Activated effector memory CD4-positive, alpha-beta T cell treated with Interleukin-2 at 50 U/mL for 16 hours (primary cell): Measurements from ENCODE around the gene WHRN.

Experiments
- DNase-seq: peaks from one replicate; pipeline ENCODE4 v3.0.0-alpha.2; 2020

WHRN gene

DNA sequence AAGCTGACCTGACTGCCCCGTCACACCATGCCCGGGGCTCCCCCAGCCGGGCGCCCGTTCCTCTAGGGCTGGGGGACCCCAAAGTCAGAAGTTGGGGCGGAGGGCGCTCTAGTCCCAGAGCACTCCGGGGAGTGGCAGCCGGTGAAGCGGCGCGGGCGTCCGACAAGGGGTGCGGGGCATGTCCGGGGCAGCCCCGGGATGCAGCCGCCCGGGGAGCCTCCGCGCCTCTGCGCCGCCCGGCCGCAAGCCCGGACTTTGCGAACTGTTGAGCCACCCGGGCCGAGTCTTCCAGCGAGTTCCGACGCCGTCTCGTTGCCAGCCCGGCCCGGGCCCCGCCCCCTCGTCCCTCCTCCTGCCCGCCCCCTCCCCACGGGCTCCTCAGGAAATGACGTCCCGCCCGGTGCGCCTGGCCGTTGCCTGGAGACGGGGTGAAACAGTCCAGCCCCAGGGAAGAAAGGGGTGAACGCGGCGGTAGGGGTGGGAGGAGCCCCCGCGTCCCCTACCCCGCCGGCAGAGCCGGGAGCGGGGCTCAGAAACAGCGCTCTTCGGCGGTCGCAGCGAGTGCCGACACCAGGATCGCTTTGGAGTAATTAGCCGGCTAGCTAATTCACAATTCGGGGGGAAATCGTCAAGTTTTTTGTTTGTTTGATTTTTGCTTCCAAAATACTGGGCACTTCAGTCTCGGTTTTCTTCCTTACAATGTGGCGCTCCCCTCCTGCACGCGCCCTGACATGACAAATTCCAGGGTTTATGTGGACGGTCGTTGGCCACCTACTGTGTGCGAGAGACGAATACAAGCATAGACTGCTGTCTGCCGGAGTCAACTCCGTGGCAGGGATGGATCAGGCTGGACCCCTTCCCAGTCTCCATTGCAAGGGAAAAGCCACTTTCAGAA lies at the start of gene WHRN:
TSS of gene WHRN (minus strand) at position 287 of the 895 bp plus-strand sequence. CDS start 672 bp downstream, outside the sequence.
- peak; percentile 79 for DNase-seq

DNA sequence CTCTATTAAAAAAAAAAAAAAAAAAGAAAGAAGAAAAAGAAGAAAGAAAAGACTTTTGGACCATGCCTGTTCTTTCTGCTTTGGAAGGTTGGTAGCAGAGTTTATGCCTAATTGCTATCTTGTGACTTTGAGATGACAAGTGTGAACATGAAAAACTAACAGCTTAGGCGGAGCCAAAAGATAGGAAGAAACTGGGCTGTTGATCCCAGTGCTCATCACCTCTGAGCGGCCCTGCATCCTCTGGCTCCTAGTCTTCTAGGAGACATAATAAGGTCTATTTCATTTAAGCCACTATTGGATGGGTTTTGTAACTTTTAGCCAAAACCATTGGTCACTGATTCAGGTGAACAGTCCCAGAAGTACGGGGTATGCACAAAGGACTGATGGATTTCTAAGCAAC lies 47.9 kb upstream of the WHRN start:
- no peak for DNase-seq

DNA sequence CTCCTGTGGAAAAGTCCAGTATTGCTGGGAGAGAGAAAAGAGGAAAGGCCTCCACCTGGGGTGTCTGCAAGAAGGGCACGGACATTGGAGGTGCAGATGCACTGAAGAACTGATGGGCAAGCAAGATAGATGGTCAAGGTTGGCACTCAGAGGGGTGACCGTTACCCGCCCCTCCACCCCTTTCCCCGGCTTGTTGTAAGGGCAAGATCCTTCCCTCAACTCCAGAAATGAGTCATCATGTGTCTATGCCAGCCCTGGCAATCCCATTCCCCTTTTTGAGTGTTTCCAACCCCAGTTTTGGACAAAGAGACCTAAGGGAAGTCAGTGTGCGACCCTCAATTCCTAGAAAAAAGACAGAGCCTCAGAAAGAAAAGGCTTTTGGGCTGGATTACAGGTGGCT lies 47.4 kb upstream of the WHRN start:
- DNase-seq = no peak

DNA sequence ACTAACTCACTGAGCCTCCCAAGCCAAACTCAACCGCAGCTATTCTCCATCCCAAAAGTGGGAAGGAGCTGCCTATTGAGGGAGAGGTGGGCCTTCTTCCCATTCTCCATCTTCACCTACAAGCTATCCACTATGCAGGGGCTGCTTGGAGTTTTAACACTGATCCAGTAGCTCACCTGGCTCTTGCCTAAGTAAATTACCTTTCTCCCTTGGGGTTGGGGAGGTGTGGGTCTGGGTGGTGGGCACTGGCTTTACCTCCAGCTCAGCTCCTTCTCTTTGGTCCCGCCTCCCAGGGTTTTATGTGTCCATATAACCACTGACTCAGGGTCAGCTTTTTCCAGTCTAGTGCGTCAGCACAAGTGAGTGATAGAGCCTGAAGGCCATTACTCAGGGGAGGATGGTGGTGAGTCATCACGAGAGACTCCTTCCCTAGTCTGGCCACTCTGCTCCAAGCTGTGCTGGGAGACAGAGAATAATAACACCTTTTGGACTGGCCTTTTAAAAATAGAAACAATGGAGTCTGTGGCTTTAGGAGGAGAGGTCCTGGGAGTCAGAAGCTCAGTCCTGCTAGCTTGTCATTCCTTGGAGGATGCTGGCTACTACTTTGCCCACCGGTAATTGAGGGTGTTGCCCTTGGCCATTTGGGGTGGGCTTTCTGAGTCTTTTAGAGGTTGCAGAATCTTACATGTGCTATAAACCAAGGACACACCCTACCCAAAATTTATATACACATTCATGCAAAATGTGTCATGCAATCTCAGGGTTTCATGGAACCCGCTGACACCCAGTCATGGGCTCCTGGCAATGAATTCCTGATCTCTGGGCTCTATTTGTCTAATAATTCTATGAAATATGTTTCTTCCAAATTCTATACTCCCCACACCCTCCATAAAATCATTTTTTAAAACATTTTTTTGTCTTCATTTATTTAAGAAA lies 46.7 kb upstream of the WHRN start:
- DNase-seq = no peak

DNA sequence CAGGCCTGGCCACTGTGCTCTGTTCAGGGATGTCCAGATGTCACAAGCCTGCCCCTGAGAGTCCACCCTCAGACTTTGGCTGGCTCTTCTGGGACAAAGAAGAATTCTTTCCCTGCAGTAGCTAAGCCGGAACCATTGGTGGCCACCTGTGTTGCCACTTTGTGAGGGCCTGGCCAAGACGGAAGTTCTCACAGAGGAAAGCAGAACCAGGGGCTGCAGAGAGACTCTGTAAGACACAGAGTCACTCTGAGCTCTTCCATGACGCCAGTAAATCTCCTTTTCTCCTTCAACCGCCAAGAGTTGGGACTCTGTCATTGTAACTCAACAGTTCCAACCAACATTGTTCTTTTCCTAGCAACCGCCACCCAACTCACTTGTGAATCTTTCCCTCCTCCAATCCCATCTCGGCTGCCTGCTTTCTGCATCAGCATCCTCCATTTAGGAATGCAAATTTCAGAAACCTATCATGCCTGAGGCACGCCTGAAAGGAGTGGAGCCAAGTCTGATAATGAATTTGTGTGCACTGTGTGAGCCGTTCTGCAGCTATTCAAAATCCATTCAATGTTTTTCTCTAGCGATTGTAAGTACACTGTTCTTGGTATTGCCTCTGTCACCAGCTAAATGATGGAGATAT lies 44.5 kb upstream of the WHRN start:
- DNase-seq = no peak

DNA sequence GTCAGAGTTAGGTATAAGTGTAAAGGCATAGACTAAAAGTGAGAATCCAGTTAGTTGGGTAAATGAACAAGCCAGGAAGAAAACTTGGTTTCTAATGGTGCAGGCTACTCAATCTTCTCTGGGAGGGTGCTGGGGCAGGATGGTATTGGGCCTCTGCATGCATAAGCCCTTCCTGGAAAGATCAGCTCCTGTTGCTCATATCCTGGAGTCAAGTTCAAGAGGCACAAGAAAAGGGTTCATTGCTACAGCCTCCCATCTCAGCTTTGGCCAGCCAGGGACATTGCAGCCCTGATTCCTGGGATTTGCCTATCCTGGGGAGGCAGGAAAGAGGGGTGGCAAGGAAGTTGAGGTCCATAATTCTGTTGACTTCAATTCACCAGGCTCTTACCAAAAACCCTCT lies 41.6 kb upstream of the WHRN start:
- no peak for DNase-seq

DNA sequence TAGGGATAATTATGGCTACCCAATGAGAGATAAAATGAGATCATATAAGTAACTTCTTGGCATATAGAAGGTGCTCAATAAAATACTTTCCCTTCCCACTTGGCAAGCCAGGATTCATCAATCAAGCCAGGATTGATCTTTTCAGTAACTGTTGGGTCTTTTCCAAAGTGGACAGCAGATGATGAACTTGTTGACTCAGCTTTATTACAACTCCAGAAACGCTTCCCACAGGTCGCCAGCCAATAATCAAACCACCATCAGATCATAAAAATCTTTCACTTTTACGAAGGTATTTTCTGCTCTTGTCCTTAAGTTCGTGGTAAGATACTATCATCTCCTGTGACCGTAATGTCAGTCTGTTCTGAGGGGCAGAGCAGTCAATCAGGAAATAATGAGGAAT lies 39.8 kb upstream of the WHRN start:
- DNase-seq = no peak

DNA sequence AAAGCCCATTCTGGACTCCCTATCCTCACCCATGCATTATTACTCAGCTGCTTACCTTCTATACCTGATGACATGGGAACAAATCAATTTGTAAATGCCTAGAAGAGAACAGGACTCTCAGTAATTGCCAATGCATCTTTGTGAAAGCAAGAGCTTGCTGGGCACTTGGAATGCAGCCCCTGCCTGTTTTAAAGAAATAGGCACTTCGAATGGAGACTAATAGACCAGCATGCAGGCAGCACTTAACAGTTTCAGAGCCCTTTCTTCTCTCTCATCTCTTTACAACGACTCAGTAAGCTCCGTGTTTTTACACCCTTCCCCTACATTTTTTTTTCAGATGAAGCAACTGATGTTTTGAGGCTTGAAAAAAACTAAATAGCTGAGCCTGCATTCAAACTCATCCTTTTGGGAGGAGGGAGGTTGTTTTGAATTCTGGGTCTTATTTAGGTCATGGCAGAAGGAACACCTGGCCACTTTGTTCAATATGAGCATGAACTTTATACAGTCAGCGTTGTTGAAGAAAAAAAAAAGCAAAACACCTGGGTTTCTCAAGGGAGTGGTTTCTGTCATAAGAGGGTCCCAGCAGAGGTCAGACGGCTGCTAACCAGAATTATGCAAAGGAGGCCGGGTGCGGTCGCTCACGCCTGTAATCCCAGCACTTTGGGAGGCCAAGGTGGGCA lies 34.6 kb upstream of the WHRN start:
- no peak for DNase-seq

DNA sequence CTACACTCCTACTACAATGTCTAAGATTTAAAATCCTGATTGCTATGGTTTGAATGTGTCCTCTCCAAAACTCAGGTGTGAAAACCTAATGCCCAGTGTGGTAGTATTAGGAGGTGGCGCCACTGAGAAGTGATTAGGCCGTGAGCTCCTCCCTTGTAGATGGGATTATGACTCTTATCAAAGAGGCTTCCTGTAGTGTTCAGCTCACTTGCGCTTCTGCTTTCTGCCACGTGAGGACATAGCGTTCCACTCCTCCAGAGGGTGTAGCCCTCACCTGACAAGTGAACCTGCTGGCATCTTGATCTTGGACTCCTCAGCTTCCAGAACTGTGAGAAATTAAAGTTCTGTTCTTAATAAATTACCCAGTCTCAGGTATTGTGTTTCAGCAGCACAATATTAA lies 33.0 kb upstream of the WHRN start:
- peak; percentile 8 for DNase-seq

DNA sequence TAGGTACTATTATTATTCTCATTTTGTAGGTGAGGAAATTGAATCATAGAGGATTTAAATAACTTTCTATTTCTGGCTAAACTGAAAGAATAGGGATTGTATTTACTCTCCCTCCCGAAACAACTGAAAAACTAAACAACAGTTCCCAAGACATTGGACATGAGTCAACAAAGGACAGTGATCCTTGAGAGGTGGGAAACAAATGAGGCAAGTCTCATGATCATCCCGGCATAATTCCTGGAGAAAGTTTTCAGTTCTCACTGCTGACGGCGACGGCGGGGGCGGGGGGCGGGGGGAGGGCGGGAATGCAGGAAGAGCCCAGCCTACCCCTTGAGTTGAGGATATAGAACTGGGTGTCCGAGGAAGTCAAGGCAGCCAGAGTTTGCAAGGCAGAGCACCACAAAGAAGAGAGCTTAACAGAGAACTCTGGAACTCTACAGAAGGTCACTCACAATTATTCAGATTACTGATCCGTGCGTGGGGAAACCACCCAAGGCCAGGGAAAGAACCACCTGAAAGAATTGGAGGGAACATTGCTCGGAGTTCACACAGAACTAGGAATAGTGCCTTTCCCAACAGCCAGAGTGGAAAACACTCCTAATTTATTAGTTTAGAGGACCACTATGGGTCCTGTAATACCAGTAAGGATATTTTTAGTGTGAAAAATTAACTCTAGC lies 27.4 kb upstream of the WHRN start:
- no peak for DNase-seq

DNA sequence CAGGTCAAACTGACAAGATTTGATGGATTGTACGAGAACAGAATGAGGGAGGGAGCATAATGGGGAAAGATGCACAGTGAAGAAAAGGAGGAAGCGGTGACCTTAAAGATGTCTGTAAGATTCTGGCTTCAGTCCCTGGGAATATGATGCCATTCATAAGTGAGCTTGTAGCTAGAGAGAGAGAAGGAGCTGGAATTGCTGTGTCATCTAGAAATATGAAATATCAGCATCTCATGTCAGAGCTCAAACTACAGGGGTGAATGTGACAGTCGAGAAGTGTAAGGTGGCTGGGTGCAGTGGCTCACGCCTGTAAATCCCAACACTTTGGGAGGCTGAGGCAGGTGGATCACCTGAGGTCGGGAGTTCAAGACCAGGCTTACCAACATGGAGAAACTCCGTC lies 24.0 kb upstream of the WHRN start:
- no peak for DNase-seq

DNA sequence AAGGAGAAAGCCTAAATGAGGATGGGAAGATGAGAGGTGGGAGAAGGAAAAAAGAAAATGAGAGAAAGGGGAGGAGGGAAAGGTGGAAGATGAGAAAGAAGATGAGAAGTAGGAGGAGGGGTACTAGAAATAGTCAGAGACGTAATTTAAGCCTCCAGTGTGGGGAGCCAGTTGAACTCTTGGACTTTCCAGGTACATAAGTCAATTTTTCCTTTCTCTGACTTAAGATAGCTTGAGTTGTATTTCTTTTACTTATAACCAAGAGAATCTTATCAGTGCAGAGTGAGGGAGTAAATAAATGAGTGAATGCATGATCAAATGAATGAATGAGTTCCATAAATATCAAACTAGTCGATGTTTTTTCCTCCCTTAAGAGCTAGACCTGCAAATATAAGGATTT lies 21.5 kb upstream of the WHRN start:
- DNase-seq = no peak

DNA sequence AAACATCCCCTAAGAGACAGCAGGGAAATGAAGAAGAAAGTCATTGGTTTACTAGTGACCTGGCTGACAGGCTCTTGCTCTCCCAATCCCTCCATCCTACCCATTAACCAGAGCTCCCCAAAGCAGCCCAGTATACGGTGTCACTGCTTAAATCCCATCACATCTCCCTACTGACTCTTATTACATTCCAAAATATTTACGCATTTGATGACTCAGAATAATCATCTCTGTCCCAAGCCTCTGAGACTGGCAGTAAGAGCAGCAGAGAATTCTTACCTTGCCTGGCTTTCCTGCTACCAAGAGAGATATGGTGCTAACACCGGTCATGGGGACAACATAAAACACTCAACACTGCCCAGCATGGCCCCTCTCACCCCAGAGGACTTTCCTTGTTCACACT lies 20.2 kb upstream of the WHRN start:
- no peak for DNase-seq

DNA sequence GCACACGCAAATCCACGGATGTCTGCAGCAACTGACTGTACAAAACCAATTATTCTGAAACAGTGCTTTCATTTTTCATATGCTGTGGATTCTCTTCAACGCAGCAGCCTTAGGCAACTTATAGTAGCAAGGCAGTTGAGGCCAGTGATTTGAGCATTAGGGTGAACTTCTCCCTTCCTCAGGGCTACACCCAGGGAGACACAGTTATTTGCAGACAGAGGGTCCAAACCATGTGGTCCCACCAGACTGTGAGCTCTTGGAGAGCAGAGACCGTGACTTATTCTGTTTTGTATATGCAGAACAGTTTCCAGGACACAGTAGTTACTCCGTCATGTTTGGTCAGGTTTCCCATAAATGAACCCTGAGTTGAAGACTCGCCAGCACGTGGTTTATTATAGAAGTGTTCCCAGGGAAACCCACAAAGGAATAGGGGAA lies 19.0 kb upstream of the WHRN start:
- no peak for DNase-seq

DNA sequence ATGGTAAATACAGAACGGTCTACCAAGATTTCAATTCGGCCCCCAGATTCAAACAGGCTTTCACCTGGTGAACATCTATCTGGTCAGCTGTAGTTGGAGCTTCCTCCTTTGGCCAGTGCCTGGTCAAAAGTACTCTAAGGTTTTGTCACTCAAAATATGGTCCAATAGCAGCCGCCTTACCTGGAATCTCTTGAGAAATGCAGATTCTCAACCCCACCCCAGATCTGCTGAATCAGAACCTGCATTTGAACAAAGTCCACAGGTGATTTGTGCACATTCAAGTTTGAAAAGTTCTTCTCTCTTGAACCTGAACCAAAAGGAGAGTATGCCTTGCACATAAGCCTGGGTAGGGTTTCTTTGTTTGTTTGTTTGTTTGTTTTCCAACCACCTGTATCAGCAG lies 17.6 kb upstream of the WHRN start:
- no peak for DNase-seq

DNA sequence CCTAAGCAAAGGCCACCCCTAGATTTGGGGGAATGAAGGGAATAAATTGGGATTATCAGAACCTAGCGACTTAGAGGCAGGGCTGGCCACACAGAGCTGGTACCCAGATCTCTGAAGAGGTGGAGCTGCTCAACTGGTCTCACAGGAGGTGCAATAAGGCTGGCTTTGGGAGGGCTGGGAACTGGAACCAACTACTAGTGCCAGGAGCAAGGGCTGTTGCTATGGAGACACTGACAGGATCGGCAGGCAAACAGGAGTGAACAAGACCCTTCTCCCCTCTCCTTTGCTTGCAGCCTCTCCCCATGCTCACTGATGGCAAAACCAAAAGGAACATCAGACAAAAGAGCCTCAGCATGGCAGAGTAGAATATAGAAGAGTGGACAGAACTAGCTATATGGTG lies 17.0 kb upstream of the WHRN start:
- no peak for DNase-seq

DNA sequence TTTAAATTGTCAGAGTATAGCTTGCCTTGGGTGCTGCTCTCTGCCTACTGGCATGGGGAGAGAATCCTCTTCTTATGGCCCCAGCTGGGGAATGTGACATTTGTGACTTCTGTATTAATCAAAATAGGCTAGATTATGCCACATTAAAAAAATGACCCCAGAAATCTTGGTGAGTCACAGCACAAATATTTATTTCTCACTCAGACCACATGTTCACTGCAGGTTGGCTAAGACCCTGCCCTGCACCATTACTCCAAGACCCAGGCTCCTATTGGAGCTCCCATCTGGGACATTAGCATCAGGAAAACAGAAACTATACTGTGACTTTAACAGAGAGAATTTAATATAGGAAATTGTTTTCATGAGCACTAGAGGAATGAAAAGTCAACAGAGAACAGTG lies 16.6 kb upstream of the WHRN start:
- no peak for DNase-seq

DNA sequence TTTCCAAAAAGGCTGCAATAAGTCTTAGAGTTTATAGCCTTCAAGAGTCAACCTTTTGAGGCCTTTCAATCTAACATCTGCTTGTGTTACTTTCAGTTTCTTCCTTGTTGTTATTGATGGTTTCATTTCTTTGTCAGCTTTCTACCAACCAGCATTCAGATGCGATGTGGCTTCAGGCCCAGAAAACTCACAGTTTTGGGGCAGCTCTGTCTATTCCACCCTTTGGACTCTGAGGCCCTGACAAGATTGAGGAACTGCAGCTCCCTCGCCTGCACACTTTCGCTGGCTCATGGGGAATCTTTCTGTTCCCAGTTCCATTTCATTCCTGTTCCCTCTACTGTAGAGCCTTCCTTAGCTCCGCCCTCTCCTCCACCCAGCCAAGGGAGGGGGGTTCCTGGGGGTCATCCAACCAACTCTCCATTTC lies 13.3 kb upstream of the WHRN start:
- DNase-seq = no peak

DNA sequence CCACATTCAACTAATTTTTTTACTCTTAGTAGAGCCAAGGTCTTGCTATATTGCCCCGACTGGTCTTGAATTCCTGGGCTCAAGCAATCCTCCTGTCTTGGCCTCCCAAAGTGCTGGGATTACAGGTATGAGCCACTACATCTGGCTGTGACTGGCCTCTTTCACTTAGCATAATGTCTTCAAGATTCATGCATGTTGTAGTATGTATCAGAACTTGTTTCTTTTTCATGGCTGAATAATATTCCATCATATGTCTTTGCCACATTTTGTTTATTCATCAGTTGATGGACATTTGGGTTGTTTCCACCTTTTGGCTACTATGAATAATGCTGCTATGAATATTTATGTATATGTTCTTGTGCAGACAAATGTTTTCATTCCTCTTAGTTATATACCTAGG lies 12.8 kb upstream of the WHRN start:
- no peak for DNase-seq

DNA sequence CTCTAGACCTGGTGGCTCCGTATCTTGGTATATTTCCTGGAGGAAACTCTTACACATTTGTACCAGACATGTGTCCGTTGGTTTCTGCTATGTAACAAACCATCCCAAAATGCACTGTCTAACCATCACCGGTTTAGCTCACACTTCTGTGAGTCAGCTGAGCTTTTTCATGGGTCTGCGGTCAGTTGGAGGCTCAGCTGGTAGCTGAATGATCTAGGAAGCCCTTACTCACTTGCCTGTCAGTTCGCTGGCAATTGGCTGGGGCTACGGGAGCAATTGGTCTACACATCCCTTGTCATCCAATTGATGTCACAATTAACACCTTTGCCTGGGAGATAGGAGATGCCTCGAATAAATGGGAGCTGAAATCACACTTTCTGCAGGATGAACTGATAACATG lies 11.6 kb upstream of the WHRN start:
- no peak for DNase-seq

DNA sequence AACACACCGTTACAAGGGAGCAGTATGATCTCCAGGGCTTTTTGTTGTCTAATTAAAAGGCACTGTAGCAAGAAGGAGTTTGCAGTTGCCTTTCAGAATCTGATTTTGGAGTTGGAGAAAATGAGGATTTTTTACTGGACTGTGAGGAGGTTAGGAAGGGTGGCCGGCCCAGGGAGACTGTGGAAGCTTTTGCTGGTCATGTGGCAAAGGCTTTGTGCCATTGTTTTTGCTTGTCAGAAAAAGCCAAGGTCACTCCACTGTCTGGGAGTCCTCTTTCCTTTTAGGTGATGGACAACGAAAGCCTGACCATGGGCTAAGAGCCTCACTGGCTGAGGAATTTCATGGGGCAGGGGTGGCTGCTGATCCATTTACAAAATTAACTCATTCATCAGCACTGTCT lies 10.3 kb upstream of the WHRN start:
- no peak for DNase-seq

DNA sequence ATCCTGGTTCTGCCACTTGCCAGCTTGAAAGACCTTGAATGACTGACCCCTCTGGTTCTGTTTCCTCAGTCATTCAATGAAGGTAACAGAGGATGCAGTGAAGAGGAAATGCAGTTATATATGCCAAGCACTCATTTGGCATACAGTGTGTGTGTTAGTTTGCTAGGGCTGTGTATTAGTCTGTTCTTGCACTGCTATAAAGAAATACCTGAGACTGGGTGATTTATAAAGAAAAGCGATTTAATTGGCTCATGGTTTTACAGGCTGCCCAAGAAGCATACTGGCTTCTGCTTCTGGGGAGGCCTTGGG lies 8.6 kb upstream of the WHRN start:
- no peak for DNase-seq
